ENCODE data around the gene NCOR2. TPM values are rescaled to one million over a fixed set of nuclear protein-coding genes. Genes with fewer than 3 reads are reported as not detected.

The NCOR2 gene
- total RNA-seq, 1 donor from 2014 or later = 132 TPM

DNA sequence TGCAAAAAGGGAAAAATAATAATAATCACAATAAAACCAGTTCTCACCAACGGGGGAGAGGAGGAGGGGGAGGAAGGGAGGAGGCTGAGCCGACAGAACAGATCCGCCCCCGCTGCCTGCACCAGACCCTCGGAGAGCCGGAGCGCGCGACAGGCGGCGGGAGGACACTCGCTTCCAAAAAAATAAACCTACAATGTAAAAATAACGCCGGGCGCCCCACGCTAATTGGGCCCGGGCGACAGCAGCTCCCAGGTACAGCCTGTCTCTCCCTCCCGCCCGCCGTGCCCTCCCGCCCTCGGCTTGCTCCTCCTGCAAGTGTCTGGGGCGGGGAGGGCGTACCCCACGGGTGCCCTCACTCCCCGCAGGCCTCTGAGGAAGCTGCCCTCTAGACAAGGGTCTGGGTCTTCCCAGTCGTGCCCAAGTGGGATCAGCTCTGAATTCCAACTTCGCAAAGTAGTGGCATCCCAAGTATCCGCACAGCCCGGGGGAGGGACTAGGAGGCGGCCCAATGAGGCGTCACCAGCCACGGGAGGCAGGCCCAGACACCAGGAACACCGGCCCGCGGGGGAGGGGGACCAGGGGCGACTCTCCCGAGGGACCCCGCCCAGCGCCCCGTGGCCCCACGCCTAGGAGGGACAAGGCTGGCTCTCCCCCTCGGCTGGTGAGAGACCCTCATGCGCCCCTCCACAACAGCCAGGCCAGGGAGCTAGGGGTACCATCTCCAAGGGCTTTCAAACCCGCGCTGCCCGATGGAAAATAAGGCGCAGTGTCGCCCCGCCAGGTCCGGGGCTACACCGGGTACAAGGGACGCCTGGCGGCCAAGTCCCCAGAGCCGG, 1.0 kb downstream of the NCOR2 start:
- Mint-ChIP-seq H3K27ac (ENCODE audit: unreplicated experiment) (no peak overlapping the region), H3K9me3 (ENCODE audit: unreplicated experiment) (no peaks in the 10 kb centered on the region), H3K27me3 (ENCODE audit: unreplicated experiment) (peaks cover 6% of the 10 kb centered on the region), H3K4me3 (ENCODE audit: unreplicated experiment) (peak overlapping the region; percentile 94), H3K36me3 (ENCODE audit: low read depth, unreplicated experiment) (no peaks in the 10 kb centered on the region), H3K4me1 (ENCODE audit: unreplicated experiment) (peaks cover 9% of the 10 kb centered on the region)
- DNase-seq (ENCODE audit: low spot score) = peak; percentile 74
- TF ChIP-seq CTCF (IDR thresholded peaks at IDR 0.05; ENCODE audit: unreplicated experiment) = peak; percentile 24

DNA sequence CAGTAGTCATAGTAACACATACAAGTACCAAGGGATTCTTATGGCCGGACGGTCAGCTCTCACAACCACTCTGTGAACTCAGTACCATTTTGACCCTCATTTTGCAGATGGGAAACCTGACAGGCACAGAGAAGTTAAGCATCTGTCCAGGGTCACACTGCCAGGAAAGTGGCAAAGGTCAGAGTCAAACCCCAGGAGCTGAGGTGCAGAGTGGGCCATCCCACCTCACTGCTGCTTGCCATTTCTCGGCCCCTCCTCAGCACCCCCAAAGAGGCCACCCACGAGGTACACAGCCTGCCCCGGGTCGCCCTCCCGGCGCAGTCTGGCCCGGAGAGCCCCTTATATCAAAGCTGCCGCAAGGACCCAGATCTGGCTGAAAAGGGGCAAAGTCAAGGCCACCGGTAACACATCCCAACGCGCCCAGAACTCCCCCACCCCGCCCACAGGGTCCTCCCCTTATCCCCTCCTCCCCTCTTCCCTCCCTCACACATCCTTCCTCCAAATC, 1.7 kb downstream of the NCOR2 start:
- Mint-ChIP-seq H3K9me3 (ENCODE audit: unreplicated experiment) (no peaks in the 10 kb centered on the region), H3K36me3 (ENCODE audit: low read depth, unreplicated experiment) (no peaks in the 10 kb centered on the region), H3K27ac (ENCODE audit: unreplicated experiment) (no peak overlapping the region), H3K27me3 (ENCODE audit: unreplicated experiment) (peaks cover 5% of the 10 kb centered on the region), H3K4me3 (ENCODE audit: unreplicated experiment) (peak overlapping the region; percentile 94), H3K4me1 (ENCODE audit: unreplicated experiment) (peaks cover 15% of the 10 kb centered on the region)
- no peak for TF ChIP-seq CTCF (IDR thresholded peaks at IDR 0.05; ENCODE audit: unreplicated experiment)
- no peak for DNase-seq (ENCODE audit: low spot score)

- Mint-ChIP-seq H3K36me3 (ENCODE audit: low read depth, unreplicated experiment) (no peaks in the 10 kb centered on the region), H3K4me3 (ENCODE audit: unreplicated experiment) (no peak overlapping the region), H3K4me1 (ENCODE audit: unreplicated experiment) (peaks cover 15% of the 10 kb centered on the region), H3K27me3 (ENCODE audit: unreplicated experiment) (peaks cover 4% of the 10 kb centered on the region), H3K9me3 (ENCODE audit: unreplicated experiment) (no peaks in the 10 kb centered on the region), H3K27ac (ENCODE audit: unreplicated experiment) (no peak overlapping the region)
- DNase-seq (ENCODE audit: low spot score) = no peak
- no peak for TF ChIP-seq CTCF (IDR thresholded peaks at IDR 0.05; ENCODE audit: unreplicated experiment)
Observed at GRCh38 chr12:124564971-124565491, 2.4 kb downstream of the NCOR2 start.

- no peak for DNase-seq (ENCODE audit: low spot score)
- TF ChIP-seq CTCF (IDR thresholded peaks at IDR 0.05; ENCODE audit: unreplicated experiment) = no peak
- H3K4me3 Mint-ChIP-seq (ENCODE audit: unreplicated experiment) = no peak overlapping the region
- no peak overlapping the region for H3K27ac Mint-ChIP-seq (ENCODE audit: unreplicated experiment)
- peaks cover 1% of the 10 kb centered on the region for H3K36me3 Mint-ChIP-seq (ENCODE audit: low read depth, unreplicated experiment)
- peaks cover 15% of the 10 kb centered on the region for H3K4me1 Mint-ChIP-seq (ENCODE audit: unreplicated experiment)
- peaks cover 4% of the 10 kb centered on the region for H3K27me3 Mint-ChIP-seq (ENCODE audit: unreplicated experiment)
- no peaks in the 10 kb centered on the region for H3K9me3 Mint-ChIP-seq (ENCODE audit: unreplicated experiment)
Observed at GRCh38 chr12:124564232-124564958, 3.0 kb downstream of the NCOR2 start.

All from endothelial cell (in vitro differentiated cells).